Effector CD8-positive, alpha-beta T cell (primary cell): ENCODE measurements around the gene AGPAT2.

Experiments used
- DNase-seq: peaks from one replicate; lab custom pipeline; 2025; lab: John Stamatoyannopoulos, UW

The AGPAT2 gene

DNA sequence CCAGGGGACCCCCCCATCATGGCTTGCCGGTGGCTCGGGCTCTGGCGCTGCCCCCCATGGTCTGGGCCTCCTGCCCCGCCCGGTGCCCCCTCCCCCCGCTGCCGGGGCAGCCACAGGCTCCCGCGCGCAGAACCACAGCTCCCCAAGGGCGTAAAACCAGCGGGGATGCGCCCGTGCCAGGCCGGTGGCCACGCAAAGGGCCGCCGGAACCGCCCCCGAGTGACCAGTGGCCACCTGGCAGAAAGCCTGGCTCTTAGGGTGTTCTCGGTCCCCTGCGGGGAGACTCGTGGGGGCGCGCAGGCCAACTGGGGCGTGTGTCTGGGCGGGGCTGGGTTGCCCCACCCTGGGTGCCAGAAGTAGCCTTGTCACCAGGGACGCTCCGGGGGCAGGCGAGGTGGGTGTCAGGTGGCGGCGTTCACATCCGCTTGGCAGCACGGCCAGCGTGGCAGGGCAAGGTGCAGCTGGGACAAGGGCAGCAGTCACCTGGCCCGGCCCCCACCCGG, 515 bp upstream of the AGPAT2 start:
- DNase-seq = no peak

- DNase-seq = no peak
Measured at GRCh38 chr9:136686534-136686793, 793 bp downstream of the AGPAT2 start.

- no peak for DNase-seq
Measured at GRCh38 chr9:136685790-136686533, 1.3 kb downstream of the AGPAT2 start.

GRCh38 chr9:136685216-136685615, 2.0 kb downstream of the AGPAT2 start:
- no peak for DNase-seq

DNA sequence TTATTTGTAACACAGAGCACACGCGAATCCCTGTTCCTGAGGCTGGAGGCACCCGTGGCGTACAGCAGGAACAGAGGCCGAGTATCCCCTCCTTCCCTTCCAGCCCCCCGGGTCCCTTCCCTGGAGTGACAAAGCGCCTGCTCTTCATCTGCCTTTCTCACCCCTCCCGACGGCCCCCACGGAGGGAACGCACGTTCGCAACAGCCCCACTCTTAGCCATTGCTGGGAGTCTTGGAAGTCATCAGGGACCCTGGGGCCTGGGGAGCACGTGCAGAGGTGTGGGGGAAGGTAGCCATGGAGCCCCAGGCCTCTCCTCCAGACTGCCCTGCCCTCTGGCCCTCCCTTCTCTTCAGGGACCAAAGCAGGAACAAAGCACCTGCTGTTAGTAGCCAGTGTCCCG, 2.5 kb downstream of the AGPAT2 start:
- no peak for DNase-seq

DNA sequence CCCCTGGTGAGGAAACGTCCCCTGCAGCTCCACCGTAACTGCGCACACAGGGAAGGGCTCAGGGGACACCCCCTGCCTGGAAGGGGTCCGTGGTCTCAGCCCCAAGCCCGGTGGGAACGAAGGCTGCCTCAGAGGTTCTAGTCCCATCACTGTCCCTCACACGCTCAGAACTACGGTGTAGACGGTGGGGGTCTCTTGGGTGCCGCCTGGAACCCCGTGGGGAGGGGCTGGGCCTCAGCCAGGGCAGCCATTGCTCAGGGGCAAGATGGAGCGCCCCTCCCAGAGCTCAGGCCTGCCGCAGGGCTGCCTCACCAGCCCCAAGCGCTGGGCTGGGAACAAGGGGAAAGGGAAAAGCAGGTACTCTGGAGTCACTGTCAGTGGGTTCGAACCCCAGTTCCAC, 2.9 kb downstream of the AGPAT2 start:
- no peak for DNase-seq

- DNase-seq = no peak
Measured at GRCh38 chr9:136683755-136684154, 3.5 kb downstream of the AGPAT2 start.

GRCh38 chr9:136683173-136683745, 4.0 kb downstream of the AGPAT2 start:
- DNase-seq = no peak

GRCh38 chr9:136682710-136683109, 4.5 kb downstream of the AGPAT2 start:
- DNase-seq = no peak

- DNase-seq = no peak
Measured at GRCh38 chr9:136681945-136682699, 5.1 kb downstream of the AGPAT2 start.

GRCh38 chr9:136681029-136681428, 6.2 kb downstream of the AGPAT2 start:
- no peak for DNase-seq

DNA sequence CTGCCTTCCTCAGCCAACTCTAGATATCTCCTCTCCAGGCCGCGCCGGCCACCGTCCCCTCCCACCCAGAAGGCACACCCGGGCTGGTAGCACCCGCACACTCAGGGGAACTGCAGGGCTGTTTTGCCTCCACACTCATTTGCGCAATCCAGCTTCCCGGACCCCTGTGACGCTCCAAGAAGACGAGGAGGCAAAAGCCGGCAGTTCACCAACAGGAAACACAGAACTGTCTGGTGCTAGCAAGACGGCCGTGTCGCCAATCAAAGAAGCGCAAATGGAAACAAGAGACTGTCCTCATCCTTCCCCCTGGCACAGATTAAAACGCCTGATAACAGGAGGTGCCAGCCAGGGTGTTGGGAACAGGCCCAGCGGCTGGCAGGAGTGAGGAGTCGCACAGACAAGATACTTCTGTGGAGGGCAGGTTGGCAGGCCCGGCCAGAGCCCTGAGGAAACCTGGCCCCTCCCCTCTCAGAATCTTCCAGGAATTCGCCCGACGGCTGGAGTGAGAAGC, 7.8 kb downstream of the AGPAT2 start:
- DNase-seq = no peak

- DNase-seq = no peak
Measured at GRCh38 chr9:136678624-136679023, 8.6 kb downstream of the AGPAT2 start.

GRCh38 chr9:136678034-136678433, 9.2 kb downstream of the AGPAT2 start:
- no peak for DNase-seq

- DNase-seq = no peak
Measured at GRCh38 chr9:136676920-136677686, 10.2 kb downstream of the AGPAT2 start.

DNA sequence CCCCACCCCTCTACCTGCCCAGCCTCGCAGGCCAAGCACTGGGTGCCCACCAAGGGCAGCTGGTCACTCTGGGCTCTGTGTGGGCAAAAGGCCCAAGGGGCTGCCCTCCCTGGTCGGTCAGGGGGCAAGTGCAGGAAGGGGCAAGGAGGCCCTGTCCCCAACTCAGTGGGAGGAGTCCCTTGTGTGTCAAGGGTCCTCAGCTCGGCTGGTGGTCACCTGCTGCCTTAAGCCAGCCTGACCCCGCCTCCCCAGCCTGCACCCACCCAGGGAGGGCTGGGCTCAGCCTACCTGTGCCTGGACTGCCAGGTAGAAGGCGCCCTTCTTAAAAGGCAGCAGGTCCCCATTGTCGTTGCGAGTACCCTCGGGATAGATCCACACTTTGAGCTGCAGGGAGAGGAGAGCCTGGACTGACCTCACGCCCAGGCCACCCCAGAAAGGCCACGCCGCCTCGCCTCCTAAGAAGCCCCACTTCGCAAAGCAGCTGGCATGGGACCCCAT, 10.9 kb downstream of the AGPAT2 start:
- DNase-seq = no peak

DNA sequence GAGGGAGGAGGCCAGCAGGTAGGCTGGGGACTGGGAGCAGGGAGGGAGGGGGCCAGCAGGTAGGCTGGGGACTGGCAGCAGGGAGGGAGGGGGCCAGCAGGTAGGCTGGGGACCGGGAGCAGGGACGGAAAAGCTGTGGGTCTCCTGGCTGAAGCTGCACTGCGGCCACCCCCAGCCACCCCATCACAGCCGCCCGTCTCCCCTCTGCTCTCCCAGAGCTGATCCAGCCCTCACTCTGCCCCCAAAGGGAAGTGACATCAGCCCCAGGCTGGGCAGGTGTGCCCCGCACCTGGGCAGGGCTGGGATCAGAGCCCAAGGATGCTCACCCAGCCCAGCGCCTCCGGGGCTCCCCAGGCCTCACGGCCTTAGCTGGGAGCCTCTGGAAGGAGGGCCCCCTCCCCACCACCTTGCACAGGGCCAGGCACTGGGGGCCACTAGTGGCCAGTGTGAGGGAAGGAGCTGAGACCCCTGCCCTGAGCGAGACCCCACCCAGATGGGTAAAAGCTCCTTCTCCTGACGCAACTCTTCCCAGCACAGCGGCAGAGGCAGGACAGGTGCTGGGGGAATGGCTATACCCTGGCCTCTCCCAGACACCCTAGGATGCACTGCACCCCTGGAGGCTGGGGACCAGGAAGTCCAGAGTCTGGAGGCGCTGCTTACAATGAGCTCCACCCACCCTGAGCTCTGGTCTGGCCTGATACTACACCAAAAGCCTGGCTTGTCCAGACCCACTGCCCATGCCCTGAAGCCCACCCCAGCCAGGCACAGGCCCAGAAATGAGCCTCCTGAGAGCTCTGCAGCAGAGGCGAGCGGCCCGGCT, 11.6 kb downstream of the AGPAT2 start:
- DNase-seq = no peak

- DNase-seq = no peak
Measured at GRCh38 chr9:136674786-136675349, 12.4 kb downstream of the AGPAT2 start.

- no peak for DNase-seq
Measured at GRCh38 chr9:136673975-136674785, 13.1 kb downstream of the AGPAT2 start.
